Liver (tissue), 3 donors: Measurements from ENCODE around the gene CCR3.

Source experiments
- ATF3 ChIP-seq: IDR thresholded peaks from 2 replicates; pipeline ENCODE4 v1.6.1; 2016; ENCODE audit warnings: antibody characterized with exemption
- CTCF ChIP-seq: fragments of 150-350 bp; IDR thresholded peaks from 2 replicates; pipeline ENCODE4 v1.5.1; 2017; ENCODE audit warnings: improper control_type of control experiment, low read depth, low read length; ENCODE audit not compliant: missing input control
- EGR1 ChIP-seq, 2 donors: IDR thresholded peaks; 2 replicates each; pipeline ENCODE4 v1.6.1; 2016 to 2018; ENCODE audit warnings: antibody characterized with exemption in 2 of 2, low read depth in 2 of 2
- GABPA ChIP-seq, 2 donors: IDR thresholded peaks in 1 of 2; conservative IDR thresholded peaks in 1 of 2; 2 replicates each; pipeline ENCODE4 v1.6.1; 2016; ENCODE audit warnings: antibody characterized with exemption in 2 of 2, mild to moderate bottlenecking in 1 of 2, moderate library complexity in 1 of 2
- RAD21 ChIP-seq, 2 donors: IDR thresholded peaks; 2 replicates each; pipeline ENCODE4 v1.6.1; 2016; ENCODE audit warnings: antibody characterized with exemption in 2 of 2, mild to moderate bottlenecking in 2 of 2
- REST ChIP-seq: IDR thresholded peaks from 2 replicates; pipeline ENCODE4 v1.6.1; 2016; ENCODE audit warnings: antibody characterized with exemption, mild to moderate bottlenecking
- SP1 ChIP-seq: IDR thresholded peaks from 2 replicates; pipeline ENCODE4 v1.6.1; 2018; ENCODE audit warnings: antibody characterized with exemption, mild to moderate bottlenecking
- TAF1 ChIP-seq: conservative IDR thresholded peaks from 2 replicates; pipeline ENCODE4 v1.6.1; 2016; ENCODE audit warnings: antibody characterized with exemption, mild to moderate bottlenecking
- donor health status: healthy.
- donor health status: healthy.

DNA sequence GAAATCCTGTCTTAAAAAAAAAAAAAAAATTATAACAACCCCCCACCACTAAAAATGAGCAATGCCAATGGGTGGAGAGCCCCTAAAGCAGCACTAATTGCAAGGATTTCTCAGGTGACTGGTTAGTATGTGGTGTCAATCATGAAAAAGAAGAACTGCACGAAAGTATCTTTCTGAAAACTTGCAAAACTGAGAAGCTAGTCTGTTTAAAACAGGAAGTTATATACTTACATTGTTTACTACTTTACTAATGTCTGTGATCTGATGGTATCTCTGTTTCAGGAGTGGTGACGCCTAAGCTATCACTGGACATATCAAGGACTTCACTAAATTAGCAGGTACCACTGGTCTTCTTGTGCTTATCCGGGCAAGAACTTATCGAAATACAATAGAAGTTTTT lies at the start of gene CCR3:
- TF ChIP-seq CTCF (no peak), REST (no peak), ATF3 (no peak), RAD21 (IDR thresholded peaks at IDR 0.05) (no peak), TAF1 (no peak), EGR1 (IDR thresholded peaks at IDR 0.05; ENCODE audit: low read depth in 2 of 2) (no peak), SP1 (no peak), GABPA (IDR thresholded peaks at IDR 0.05 in 1 of 2, conservative IDR thresholded peaks at IDR 0.05 in 1 of 2) (no peak)
